HK-2 (cell line): ENCODE measurements around the gene COX8A.
"Not testable (repeated sequence)": the region's sequence is repeated elsewhere in the genome, so short reads cannot be mapped to it uniquely, and the experiment has no call there.

Experiments used
- DNase-seq: peaks from one replicate; pipeline ENCODE4 v3.0.0-alpha.2; 2018; ENCODE audit not compliant: unreplicated experiment

The COX8A gene

GRCh38 chr11:63974259-63975143 lies at the start of gene COX8A:
TSS of gene COX8A (plus strand) at chr11:63974620. CDS start at chr11:63974681, 61 bp downstream.
- peak; percentile 92 for DNase-seq

GRCh38 chr11:63929616-63930015 lies 44.8 kb upstream of the COX8A start:
- DNase-seq = no peak

- no peak for DNase-seq
Observed at GRCh38 chr11:63931045-63931444, 43.4 kb upstream of the COX8A start.

- DNase-seq = no peak
Observed at GRCh38 chr11:63931876-63932275, 42.5 kb upstream of the COX8A start.

GRCh38 chr11:63933459-63933858 lies 41.0 kb upstream of the COX8A start:
- DNase-seq = no peak

GRCh38 chr11:63937713-63938478 lies 36.5 kb upstream of the COX8A start:
- no peak for DNase-seq

- DNase-seq = peak; percentile 94
Observed at GRCh38 chr11:63938479-63939396, 35.7 kb upstream of the COX8A start, which contains the start of gene NAA40. TSS of gene NAA40 (plus strand) at chr11:63939002. CDS start at chr11:63939097, 95 bp downstream.

GRCh38 chr11:63939397-63939891 lies 35.0 kb upstream of the COX8A start:
- DNase-seq = no peak

GRCh38 chr11:63940786-63941185 lies 33.6 kb upstream of the COX8A start:
- DNase-seq = no peak

GRCh38 chr11:63941901-63942300 lies 32.5 kb upstream of the COX8A start:
- DNase-seq = no peak

- no peak for DNase-seq
Observed at GRCh38 chr11:63942803-63943202, 31.6 kb upstream of the COX8A start.

- no peak for DNase-seq
Observed at GRCh38 chr11:63944987-63945386, 29.4 kb upstream of the COX8A start.

- peak; percentile 36 for DNase-seq
Observed at GRCh38 chr11:63945477-63946163, 28.8 kb upstream of the COX8A start.

- no peak for DNase-seq
Observed at GRCh38 chr11:63951779-63952536, 22.5 kb upstream of the COX8A start.

- no peak for DNase-seq
Observed at GRCh38 chr11:63952570-63952969, 21.9 kb upstream of the COX8A start.

- no peak for DNase-seq
Observed at GRCh38 chr11:63958008-63958407, 16.4 kb upstream of the COX8A start.

GRCh38 chr11:63961608-63962412 lies 12.6 kb upstream of the COX8A start:
- DNase-seq = no peak

- not testable (repeated sequence) for DNase-seq
Observed at GRCh38 chr11:63963895-63964294, 10.5 kb upstream of the COX8A start.

- no peak for DNase-seq
Observed at GRCh38 chr11:63966444-63966843, 8.0 kb upstream of the COX8A start.
